HCT116 (cell line): Measurements from ENCODE around the gene OSGEPL1.

ENCODE experiments used
- CTCF ChIP-seq, 3 experiments: fragments of 200-600 bp in 1 of 3; sonication (generic) in 1 of 3; IDR thresholded peaks in 2 of 3; conservative IDR thresholded peaks in 1 of 3; 2 replicates each; pipeline ENCODE4 v1.5.1; 2012 to 2017; ENCODE audit warnings: low read depth in 2 of 3, low read length in 2 of 3, antibody characterized with exemption in 1 of 3, borderline replicate concordance in 1 of 3, control low read depth in 1 of 3, mild to moderate bottlenecking in 1 of 3, mixed read lengths in 1 of 3, mixed run types in 1 of 3, moderate library complexity in 1 of 3; ENCODE audit not compliant: insufficient read depth in 1 of 3
- ELF1 ChIP-seq: IDR thresholded peaks from 2 replicates; pipeline ENCODE4 v1.6.1; 2012; ENCODE audit warnings: low read depth, borderline replicate concordance
- EZH2 ChIP-seq: fragments of 200-600 bp; sonication (generic); IDR thresholded peaks from 2 replicates; pipeline ENCODE4 v1.6.1; 2017; ENCODE audit warnings: antibody characterized with exemption, mixed run types
- JUND ChIP-seq: IDR thresholded peaks from 2 replicates; pipeline ENCODE4 v1.6.1; 2012
- MAX ChIP-seq: IDR thresholded peaks from 2 replicates; pipeline ENCODE4 v1.6.1; 2012
- RAD21 ChIP-seq: IDR thresholded peaks from 2 replicates; pipeline ENCODE4 v1.6.1; 2012; ENCODE audit warnings: low read depth, mild to moderate bottlenecking
- SRF ChIP-seq: IDR thresholded peaks from 2 replicates; pipeline ENCODE4 v1.6.1; 2012; ENCODE audit warnings: low read depth
- YY1 ChIP-seq: IDR thresholded peaks from 2 replicates; pipeline ENCODE4 v1.6.1; 2011; ENCODE audit warnings: low read length, low read depth, moderate library complexity, mild to moderate bottlenecking; ENCODE audit not compliant: insufficient replicate concordance; ENCODE audit errors: extremely low read depth
- ZFX ChIP-seq: fragments of 450-650 bp; IDR thresholded peaks from 2 replicates; pipeline ENCODE4 v1.6.1; 2017

GRCh38 chr2:189799531-189799930 lies 36.9 kb upstream of the OSGEPL1 start:
- TF ChIP-seq SRF, result no peak
- TF ChIP-seq CTCF (IDR thresholded peaks at IDR 0.05 in 2 of 3, conservative IDR thresholded peaks at IDR 0.05 in 1 of 3; ENCODE audit: borderline replicate concordance in 1 of 3, insufficient read depth in 1 of 3, low read depth in 2 of 3, low read length in 2 of 3), result no peak
- TF ChIP-seq EZH2, result no peak
- TF ChIP-seq ELF1, result no peak
- no peak for TF ChIP-seq YY1
- TF ChIP-seq RAD21, result no peak
- no peak for TF ChIP-seq MAX
- TF ChIP-seq ZFX, result no peak
- TF ChIP-seq JUND, result no peak
